ENCODE data around the gene ACTL6B.

Gene ACTL6B

DNA sequence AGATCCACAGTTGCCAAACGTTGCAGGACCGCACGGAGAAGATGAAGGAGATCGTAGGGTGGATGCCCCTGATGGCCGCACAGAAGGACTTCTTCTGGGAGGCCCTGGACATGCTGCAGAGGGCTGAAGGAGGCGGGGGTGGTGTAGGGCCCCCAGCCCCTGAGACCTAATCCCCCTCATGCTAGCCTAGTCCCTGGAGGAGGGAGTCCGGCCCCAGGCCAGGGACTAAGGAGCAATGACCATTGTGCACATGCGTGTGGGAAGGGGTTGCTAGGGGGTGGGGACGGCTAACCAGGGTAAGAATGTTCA is 55.6 kb downstream of the ACTL6B start:
- DNase-seq (ENCODE audit: low spot score), result no peak

DNA sequence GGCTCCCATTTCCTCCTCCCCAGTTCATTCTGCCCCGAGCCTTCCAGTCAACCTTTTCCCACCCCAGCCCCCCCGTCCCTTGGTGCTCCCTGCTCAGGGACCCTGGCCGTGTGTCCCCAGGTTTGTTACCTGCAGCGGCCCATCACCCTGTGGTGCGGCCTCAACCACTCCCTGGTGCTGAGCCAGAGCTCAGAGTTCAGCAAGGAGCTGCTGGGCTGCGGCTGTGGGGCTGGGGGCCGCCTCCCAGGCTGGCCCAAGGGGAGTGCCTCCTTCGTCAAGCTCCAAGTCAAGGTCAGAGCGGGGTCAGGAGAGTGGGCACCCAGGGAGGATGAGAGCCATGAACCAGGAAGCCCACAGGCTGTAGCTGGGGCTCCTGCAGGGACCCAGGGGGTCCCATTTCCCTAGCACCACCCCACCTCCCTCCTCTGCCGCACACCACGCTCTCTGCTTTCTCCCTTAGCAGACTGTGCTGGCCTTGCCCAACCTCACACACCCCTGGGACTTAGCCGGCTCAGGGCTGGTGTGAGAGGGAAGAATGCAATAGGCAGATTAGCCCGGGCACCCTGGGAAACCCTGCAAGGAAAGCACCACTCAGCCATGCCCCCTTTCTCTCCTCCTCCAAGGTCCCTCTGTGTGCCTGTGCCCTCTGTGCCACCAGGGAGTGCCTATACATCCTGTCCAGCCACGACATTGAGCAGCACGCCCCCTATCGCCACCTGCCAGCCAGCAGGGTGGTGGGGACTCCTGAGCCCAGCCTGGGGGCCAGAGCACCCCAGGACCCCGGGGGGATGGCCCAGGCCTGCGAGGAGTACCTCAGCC is 56.1 kb downstream of the ACTL6B start:
- no peak for DNase-seq (ENCODE audit: low spot score)

DNA sequence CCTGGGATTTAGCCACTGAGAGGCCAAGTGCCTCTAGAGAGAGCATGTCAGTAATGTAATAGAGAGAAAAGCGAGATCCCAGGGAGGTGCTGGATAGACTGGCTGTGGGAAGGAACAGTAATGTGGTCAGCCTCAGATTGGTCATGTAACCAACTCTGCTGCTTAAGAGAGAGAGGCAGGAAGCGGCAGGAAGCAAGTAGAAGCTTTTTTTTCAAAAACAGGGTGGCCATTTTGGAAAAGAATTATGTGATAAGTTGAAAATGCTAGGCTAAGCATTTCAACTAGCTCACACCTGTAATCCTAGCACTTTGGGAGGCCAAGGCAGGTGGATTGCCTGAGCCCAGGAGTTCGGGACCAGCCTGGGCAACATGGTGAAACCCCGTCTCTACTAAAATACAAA is 57.8 kb downstream of the ACTL6B start:
- no peak for DNase-seq (ENCODE audit: low spot score)

DNA sequence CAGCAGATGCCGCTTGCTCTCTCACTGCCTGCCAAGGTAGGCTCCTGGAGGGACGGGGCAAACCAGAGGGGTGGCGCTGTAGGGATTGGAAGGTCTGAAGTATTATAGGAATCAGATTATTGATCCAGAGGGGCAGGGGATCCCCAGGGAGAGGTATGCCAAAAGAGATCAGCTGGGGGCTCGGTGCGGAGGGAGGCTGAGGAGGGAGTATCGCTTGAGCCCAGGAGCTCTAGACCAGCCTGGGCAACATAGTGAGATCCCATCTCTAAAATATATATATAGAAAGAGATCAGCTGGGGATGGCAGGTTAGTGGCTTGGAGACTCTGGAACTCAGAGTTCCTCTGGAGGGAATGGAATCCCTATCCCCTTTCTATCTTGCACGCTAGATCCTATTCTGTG is 61.1 kb downstream of the ACTL6B start:
- DNase-seq (ENCODE audit: low spot score), result no peak

Data from GM03348 (cell line).